Loucy (cell line): ENCODE results near the gene APBB3.

Experiments used
- EZH2phosphoT487 ChIP-seq: fragments of 200-600 bp; IDR thresholded peaks from 2 replicates; pipeline ENCODE4 v1.6.1; 2018; ENCODE audit warnings: antibody characterized with exemption, mild to moderate bottlenecking, moderate library complexity, borderline replicate concordance
- TF ChIP-seq, protein P1 (sequence below): fragments of 200-600 bp; sonication (generic); conservative IDR thresholded peaks from 2 replicates; pipeline ENCODE4 v1.5.1; 2014; ENCODE audit warnings: mild to moderate bottlenecking, antibody characterized with exemption, low read length

DNA sequence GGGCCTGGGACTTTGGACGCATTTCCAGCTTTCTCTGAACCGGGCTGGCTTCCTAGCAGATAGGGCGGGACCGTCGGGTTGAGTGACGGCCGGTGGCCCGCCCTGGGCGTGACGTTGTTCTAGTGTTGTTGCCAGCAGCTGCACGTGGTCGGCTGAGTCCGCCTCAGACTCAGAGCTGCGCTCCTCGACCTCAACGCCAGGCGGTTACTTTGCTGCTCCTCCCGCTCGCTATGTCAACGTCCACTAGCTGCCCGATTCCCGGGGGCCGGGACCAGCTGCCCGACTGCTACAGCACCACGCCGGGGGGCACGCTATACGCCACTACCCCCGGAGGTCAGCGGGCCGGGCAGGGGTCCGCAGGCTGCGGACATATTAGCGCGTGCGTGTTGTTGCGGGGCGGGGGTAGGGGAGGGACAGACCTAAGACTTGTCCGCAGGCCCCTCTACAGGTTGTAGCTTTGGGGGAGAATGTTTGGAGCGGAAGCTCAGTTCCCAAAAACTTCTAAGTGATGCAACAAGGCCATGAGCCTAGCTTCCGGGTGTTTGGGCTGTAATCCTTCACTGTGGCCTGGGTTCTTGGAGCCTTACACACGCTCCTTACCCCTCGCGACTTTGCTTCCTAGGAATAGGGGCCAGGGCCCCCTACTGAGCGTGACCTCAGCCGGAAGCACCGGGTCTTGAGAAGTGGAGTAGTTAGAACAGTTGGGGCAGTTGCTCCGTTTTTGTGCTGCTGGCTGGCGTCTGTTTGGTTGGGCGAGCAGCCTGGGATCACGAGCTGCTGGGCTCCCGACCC is 16.7 kb downstream of the APBB3 start, which contains the start of gene EIF4EBP3:
- TF ChIP-seq, protein P1, sequence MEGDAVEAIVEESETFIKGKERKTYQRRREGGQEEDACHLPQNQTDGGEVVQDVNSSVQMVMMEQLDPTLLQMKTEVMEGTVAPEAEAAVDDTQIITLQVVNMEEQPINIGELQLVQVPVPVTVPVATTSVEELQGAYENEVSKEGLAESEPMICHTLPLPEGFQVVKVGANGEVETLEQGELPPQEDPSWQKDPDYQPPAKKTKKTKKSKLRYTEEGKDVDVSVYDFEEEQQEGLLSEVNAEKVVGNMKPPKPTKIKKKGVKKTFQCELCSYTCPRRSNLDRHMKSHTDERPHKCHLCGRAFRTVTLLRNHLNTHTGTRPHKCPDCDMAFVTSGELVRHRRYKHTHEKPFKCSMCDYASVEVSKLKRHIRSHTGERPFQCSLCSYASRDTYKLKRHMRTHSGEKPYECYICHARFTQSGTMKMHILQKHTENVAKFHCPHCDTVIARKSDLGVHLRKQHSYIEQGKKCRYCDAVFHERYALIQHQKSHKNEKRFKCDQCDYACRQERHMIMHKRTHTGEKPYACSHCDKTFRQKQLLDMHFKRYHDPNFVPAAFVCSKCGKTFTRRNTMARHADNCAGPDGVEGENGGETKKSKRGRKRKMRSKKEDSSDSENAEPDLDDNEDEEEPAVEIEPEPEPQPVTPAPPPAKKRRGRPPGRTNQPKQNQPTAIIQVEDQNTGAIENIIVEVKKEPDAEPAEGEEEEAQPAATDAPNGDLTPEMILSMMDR = no peak
- no peak for TF ChIP-seq EZH2phosphoT487
